ENCODE measurements around the gene ANKH.

DNA sequence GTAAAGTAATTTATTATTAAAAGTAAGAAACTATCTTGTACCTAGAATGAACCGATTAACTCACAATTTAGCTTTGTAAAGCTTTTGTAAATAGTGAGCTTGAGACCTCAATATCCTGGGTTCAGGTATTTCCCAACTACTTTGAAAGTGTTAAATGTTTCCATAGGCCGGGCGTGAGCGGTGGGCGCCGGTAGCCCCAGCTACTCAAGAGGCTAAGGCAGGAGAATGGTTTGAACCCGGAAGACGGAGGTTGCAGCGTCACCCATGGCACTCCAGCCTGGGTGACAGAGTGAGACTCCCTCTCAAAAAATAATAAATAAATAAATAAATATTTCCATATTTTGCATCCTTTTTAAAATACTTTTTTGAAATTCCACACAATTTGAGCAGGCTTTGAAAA, 1.5 kb upstream of the ANKH start:
- no peak for TF ChIP-seq POLR2A (IDR thresholded peaks at IDR 0.05)
- no peak for TF ChIP-seq POLR2AphosphoS5 (IDR thresholded peaks at IDR 0.05)
